GM19468 (cell line): ENCODE measurements around the gene ACER3.
"Not testable (repeated sequence)": the region's sequence is repeated elsewhere in the genome, so short reads cannot be mapped to it uniquely, and the experiment has no call there.

Experiments used
- ATAC-seq: cut with Tn5 transposase; IDR thresholded peaks from one replicate; pipeline ENCODE4 v1.9.1; 2021; ENCODE audit warnings: mild to moderate bottlenecking, moderate library complexity, moderate number of reproducible peaks; ENCODE audit not compliant: unreplicated experiment; ENCODE audit errors: extremely low read depth

The ACER3 gene

GRCh38 chr11:76860539-76861475 is at the start of gene ACER3:
TSS of gene ACER3 (plus strand) at chr11:76860918. CDS start at chr11:76860977, 59 bp downstream.
- peak; percentile 86 for ATAC-seq

GRCh38 chr11:76811259-76811658 is 49.5 kb upstream of the ACER3 start:
- no peak for ATAC-seq

- no peak for ATAC-seq
These were observed 46.3 kb upstream of the ACER3 start for GRCh38 chr11:76814414-76814813.

DNA sequence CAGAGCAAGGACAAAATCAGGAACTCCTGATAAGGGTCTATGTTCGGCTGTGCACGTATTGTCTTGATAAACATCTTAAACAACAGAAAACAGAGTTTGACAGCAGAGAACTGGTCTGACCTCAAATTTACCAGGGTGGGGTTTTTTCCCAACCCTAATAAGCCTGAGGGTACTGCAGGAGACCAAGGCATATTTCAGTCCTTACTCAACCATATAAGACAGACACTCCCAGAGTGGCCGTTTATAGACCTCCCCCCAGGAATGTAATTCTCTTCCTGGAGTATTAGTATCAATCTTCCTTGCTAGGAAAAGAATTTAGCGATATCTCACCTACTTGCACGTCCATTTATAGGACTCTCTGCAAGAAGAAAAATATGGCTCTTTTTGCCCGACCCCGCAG is 45.0 kb upstream of the ACER3 start:
- ATAC-seq, result not testable (repeated sequence)

DNA sequence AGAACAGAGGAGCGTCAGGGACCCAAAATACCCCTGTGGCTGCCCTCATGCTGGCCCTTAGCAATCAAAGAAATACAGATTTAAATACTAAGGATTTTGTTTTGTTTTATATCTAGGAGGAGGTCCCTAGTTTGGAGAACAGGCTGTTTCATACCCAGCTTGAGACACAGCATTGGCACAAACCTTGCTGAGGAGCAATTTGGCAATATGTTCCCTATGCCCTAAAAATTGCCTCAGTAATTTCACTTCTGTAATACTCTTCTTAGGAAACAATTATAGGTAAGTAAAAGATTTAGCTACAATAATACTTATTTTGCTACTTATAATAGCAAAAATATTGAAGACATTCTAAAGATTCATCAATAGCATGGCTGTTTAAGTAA is 40.5 kb upstream of the ACER3 start:
- no peak for ATAC-seq

- not testable (repeated sequence) for ATAC-seq
These were observed 39.3 kb upstream of the ACER3 start for GRCh38 chr11:76821396-76821795.

DNA sequence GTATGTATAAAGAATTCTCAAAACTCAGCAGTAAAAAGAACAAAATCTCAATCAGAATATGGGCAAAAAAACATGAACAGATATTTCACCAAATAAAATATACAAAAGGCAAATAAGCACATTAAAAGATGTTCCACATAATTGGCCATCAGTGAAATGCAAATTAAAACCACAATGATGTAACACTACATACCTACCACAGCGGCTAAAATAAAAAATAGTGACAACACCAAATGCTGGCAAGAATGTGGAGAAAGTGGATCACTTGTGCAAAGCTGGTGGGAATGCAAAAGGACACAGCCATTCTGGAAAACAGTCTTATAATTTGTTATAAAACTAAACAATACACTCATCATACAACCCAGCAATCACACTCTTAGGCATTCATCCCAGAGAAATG is 38.3 kb upstream of the ACER3 start:
- ATAC-seq, result no peak

- ATAC-seq, result no peak
These were observed 37.2 kb upstream of the ACER3 start for GRCh38 chr11:76823481-76824028.

DNA sequence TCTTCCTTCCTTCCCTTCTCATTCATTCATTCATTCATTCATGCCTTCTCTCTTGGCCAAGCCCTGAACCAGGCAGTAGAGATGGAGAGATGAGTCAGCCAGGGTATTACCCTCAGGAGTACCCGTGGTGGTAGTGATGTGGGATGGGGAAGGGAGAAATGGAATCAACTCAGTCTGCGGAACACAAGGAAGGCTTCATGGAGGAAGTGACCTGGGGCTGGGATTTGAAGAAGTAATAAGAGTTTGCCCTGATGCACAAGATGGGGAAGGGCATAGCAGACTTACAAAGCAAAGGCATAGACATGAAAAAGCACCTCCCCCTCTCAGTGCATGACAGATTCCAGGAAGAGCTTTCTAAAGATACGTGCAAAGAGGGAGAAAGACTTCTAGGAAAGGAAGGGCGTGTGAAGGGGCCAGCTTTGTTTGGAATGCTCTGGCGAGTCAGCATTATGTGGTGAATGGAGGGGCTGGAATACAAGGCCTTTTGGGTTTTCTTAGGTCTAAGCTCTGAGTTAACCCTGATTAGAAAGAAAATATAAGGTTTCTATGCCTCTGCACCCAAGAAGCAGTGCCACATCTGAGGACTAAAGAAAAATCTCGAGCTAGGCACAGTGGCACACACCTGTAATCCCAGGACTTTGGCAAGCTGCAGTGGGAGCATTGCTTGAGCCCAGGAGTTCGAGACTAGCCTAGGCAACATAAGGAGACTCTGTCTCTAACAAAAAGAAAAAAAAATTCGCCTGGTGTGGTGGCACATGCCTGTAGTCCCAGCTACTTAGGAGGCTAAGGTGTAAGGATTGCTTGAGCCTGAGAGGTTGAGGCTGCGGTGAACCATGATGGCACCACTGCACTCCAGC is 36.4 kb upstream of the ACER3 start:
- ATAC-seq, result no peak

DNA sequence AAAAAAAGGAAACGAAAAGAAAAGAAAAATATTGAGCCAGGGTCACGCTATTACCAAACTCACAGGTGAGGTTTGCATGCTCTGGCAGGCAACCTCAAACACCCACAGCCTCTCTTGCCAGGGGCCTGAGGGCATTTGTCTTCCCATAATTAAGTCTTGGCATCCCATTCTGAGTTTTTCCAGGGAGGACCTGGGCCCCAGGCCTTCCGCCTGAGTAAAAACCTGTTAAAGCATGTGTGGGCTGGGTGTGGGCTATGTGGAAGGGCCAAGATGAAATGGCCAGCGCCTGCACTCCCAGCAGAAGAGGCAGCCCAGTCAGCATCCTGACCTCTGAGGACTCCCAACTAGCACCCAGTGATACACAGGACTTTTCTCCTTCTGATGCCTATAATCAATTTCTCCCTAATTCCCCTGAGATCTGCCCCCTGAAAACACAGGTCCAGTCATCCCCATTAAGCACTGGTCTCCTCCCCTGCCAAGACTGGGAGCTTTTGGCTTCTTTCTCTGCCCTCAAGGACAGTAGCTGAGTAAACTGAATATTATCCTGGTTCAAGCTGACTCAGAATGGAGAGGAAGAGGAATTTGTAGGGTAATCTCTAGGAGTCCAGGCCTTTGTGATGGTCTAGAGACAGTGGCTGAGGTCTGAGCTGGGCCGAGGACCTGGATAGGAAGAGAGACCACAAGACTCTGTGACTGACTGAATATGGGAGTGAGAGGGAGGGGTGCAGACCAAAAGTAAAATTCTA is 35.6 kb upstream of the ACER3 start:
- no peak for ATAC-seq

DNA sequence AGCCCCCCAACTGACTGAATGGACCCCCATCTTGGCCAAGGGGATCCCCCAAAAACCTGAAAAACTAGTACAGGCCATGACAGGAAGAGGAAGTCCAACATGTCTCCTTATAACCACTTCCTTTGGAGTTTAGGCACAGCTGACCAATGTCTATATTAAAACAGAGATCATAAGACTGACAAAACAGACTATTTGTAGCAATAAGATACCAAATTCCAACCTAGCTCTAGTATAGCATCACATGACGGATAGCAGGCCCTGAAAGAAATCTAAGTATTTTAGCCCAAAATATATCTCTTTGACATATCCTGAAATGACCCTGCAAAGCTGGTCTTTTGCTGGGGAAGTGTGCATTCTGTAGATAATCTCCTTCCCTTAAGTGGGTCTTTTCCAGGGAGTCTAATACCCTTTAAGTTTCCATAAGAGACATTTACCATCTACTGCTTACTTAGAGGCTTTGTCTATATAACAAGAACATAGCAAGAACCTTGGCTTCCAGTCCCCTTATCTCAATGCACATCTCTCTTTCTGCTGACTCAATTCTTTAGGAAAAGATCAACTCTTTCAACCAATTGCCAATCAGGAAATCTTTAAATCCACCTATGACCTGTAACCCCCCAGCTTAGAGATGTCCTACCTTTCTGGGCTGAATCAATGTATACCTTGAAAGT is 34.9 kb upstream of the ACER3 start:
- ATAC-seq, result no peak

DNA sequence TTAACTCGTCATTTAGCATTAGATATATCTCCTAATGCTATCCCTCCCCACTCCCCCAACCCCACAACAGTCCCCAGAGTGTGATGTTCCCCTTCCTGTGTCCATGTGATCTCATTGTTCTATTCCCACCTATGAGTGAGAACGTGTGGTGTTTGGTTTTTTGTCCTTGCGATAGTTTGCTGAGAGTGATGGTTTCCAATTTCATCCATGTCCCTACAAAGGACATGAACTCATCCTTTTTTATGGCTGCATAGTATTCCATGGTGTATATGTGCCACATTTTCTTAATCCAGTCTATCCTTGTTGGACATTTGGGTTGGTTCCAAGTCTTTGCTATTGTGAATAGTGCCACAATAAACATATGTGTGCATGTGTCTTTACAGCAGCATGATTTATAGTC is 34.2 kb upstream of the ACER3 start:
- ATAC-seq, result not testable (repeated sequence)

DNA sequence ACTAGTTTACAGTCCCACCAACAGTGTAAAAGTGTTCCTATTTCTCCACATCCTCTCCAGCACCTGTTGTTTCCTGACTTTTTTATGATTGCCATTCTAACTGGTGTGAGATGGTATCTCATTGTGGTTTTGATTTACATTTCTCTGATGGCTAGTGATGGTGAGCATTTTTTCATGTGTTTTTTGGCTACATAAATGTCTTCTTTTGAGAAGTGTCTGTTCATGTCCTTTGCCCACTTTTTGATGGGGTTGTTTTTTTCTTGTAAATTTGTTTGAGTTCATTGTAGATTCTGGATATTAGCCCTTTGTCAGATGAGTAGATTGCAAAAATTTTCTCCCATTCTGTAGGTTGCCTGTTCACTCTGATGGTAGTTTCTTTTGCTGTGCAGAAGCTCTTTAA is 33.7 kb upstream of the ACER3 start:
- ATAC-seq, result not testable (repeated sequence)

DNA sequence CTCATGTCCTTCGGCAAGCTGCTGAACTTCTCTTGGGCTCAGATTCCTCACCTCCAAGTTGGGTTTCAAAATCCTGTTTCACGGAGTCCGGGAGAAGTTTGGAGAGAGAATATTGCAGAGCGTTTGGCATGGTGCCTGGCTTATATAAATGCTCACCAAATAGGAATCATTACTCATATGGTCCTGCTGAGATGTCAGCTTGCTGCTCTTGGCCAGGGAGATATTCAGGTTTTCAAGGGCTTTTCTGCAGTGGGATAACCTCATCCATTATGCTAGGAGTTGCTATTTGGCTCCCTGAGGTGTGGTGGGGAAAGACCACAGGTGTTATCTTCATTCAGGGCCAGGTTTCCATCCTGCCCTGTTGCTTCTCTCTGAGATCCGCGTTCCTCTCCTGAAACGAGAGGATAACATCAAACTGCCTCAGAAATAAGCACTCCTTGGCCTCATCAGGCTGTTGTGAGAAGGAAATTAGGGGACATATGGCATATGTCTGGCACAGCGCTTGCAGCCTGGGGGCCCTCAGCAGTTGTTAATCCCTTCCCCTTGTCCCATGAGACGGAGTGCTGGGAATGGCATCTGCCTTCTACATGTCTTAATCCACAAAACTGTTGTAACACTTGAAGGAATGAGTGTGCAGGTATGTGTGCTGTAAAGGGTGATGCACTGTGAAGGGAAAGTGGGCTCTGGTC is 29.9 kb upstream of the ACER3 start:
- no peak for ATAC-seq

DNA sequence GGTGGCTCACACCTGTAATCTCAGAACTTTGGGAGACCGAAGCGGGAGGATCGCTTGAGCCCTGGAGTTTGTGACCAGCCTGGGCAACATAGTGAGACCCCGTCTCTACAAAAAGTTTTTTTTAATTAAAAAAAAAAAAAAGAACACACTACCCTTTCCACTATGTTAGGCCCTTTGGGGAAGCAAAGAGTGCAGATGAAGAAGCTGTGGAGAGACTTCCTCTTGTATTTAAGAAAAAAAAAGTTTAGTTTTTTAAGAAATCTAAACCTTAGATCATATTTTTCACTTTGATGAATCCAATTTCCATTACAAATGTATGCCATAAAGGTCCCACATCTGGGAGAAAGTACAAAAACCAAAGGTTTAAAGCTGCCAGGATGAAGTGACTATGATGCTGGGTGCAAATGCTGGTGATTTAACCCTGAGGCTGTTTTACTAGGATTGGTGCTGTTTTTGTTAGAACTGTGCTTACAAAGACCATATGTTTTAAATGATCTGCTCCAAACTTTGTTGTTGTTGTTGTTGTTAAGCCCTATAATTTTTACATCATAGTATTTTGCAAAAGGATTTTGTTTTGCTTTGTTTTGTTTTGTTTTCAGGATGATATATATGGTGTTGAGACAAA is 28.9 kb upstream of the ACER3 start:
- no peak for ATAC-seq

- ATAC-seq, result no peak
These were observed 28.4 kb upstream of the ACER3 start for GRCh38 chr11:76832361-76832760.

DNA sequence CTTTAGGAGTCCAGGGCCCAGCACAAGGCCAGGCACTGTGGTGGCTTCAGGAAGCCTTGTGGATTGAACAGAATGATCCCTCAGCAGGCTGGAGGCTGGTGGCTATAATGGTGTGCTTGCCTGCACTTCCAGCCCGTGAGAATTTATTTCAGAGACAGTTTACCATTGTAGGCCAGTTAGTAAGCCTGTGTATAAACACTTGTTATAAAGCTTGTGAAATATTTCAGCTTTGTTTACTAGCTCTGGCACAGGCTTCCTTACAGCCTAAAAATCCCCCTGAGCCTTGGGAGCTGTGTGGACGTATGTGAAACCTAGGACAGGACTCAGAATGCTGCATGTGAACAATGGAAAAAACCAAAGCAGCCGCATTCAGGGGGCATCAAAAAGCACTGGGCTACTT is 26.6 kb upstream of the ACER3 start:
- ATAC-seq, result no peak

DNA sequence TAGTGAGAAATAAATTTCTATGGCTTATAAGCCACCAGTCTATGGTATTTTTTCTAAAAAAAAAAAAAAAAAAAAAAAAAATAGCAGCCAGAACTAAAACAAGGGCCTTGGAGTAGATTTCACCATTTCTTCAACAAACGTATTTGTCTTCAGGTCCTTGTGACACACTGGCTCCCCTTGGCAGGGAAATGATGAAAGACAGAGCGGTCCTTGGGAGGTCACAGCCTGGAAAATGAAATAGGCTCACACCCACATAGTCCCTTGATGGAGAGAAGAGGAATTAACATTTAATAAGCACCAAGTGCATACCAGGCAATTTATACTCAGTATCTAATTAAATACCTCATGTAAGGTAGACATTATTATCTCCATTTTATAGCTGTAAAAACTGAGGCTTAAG is 25.7 kb upstream of the ACER3 start:
- no peak for ATAC-seq
